AG04449 (cell line): ENCODE data around the gene ERAL1.
"Not testable (repeated sequence)": the region's sequence is repeated elsewhere in the genome, so short reads cannot be mapped to it uniquely, and the experiment has no call there.

Experiments
- CTCF ChIA-PET: fragments of 350-600 bp; formaldehyde crosslinking; extraction: SDS; loops from one replicate; lab custom pipeline; 2021; ENCODE audit warnings: antibody characterized with exemption; lab: Yijun Ruan, JAX
- POLR2A ChIA-PET: fragments of 400-600, 350-600 bp; formaldehyde crosslinking; extraction: SDS; loops from one replicate; lab custom pipeline; 2020; ENCODE audit warnings: antibody characterized with exemption, inconsistent platforms; lab: Yijun Ruan, JAX
- DNase-seq: peaks from one replicate; pipeline ENCODE4 v3.0.0-alpha.2; 2010; ENCODE audit warnings: low read depth, low spot score
- H3K4me3 ChIP-seq: 2 replicates; pipeline ENCODE4 v1.5.1; 2011; ENCODE audit warnings: low read depth, mild to moderate bottlenecking, control low read depth, low read length
- TF ChIP-seq, protein P1 (sequence below): IDR thresholded peaks from one replicate; pipeline ENCODE4 v1.5.1; 2011; ENCODE audit warnings: mild to moderate bottlenecking, moderate library complexity, low read length, control low read depth, inconsistent platforms; ENCODE audit not compliant: insufficient read depth; ENCODE audit errors: missing control alignments

Gene ERAL1

DNA sequence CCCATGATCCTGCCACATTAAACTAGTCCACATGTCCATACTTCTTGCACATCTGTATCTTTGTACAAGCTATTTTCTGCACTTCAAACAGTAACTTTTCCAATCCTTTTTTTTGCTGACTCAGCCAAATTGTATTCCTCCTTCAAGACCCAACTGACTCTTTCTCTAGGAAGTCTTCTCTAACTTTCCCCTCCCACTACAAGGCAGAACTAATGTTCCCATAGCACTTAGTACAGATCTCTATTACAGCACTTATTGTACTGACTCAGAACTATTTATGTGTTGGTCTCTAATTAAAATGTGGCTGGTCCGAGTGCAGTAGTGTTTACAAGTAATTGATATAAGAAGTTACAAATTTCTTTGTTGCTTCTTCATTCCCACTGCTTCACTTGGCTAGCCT lies 20.4 kb upstream of the ERAL1 start:
- ChIA-PET CTCF (no interaction called here), POLR2A (no interaction called here)
- H3K4me3 ChIP-seq: no peak overlapping the region
- no peak for DNase-seq
- TF ChIP-seq, protein P1, sequence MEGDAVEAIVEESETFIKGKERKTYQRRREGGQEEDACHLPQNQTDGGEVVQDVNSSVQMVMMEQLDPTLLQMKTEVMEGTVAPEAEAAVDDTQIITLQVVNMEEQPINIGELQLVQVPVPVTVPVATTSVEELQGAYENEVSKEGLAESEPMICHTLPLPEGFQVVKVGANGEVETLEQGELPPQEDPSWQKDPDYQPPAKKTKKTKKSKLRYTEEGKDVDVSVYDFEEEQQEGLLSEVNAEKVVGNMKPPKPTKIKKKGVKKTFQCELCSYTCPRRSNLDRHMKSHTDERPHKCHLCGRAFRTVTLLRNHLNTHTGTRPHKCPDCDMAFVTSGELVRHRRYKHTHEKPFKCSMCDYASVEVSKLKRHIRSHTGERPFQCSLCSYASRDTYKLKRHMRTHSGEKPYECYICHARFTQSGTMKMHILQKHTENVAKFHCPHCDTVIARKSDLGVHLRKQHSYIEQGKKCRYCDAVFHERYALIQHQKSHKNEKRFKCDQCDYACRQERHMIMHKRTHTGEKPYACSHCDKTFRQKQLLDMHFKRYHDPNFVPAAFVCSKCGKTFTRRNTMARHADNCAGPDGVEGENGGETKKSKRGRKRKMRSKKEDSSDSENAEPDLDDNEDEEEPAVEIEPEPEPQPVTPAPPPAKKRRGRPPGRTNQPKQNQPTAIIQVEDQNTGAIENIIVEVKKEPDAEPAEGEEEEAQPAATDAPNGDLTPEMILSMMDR: no peak

DNA sequence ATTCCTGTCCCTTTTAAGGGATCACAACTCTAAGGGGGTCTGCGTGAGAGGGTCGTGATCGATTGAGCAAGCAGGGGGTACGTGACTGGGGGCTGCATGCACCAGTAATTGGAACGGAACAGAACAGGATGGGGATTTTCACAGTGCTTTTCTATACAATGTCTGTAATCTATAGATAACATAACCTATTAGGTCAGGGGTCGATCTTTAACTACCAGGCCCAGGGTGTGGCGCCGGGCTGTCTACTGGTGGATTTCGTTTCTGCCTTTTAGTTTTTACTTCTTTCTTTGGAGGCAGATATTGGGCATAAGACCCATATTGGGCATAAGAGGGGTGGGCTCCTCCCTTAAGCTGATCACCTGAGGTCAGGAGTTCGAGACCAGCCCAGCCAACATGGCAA lies 18.3 kb upstream of the ERAL1 start:
- DNase-seq, POLR2A ChIA-PET, H3K4me3 ChIP-seq: not testable (repeated sequence)
- CTCF ChIA-PET: interaction anchor here (0.6 to 2.1 kb wide), 4 partner anchors 8 to 73 kb away, joined by 3 to 7 read pairs (median 3); no protein-coding TSS in a partner anchor

DNA sequence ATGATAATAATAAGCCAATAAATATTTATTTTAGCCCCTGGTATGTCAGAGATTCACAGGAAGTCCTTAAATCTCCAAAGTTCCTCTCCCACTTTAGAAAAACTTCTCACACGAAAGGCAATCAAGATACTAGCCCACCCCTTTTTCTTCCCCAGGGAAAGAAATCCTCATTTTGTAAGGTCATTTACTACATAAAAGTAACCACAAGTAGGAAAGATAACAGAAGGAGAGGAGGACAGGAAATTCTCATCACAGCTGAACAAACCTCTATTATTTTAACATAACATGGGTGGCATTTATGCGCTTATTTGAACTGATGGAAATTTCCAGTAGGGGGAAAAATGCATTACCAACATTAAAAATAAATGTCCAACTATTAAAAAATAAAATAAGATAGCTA lies 15.6 kb upstream of the ERAL1 start:
- ChIA-PET POLR2A (no interaction called here), CTCF (interaction anchor here (1.4 kb wide), 1 partner anchor 10 kb away, joined by 3 read pairs; no protein-coding TSS in a partner anchor)
- no peak overlapping the region for H3K4me3 ChIP-seq
- TF ChIP-seq, protein P1: no peak
- DNase-seq: no peak

DNA sequence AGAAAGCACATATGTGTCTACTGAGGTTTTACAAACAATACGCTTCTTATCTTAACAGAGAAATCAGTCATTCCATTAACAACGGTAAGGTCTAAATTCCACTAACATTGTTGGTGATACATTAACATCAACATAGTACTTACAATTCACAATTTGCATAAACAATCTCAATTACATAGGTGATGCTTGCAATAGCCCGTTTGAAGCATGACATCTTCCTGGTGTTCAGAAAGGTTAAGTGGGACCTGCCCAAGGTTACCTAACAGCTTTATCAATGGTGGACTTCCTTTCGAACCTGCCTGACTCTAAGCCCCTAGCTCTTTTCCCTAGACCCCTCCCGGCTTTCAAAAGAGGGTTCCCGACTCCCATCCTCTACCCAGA lies 12.9 kb upstream of the ERAL1 start:
- TF ChIP-seq, protein P1: no peak
- no peak for DNase-seq
- CTCF ChIA-PET: interaction anchor here (0.9 to 2.6 kb wide), 7 partner anchors 33 to 307 kb away, joined by 3 to 26 read pairs (median 3); no protein-coding TSS in a partner anchor
- peak overlapping the region; percentile 94 for H3K4me3 ChIP-seq
- POLR2A ChIA-PET: interaction anchor here (0.8 kb wide), 2 partner anchors 14 to 34 kb away, joined by 4 to 5 read pairs; no protein-coding TSS in a partner anchor

DNA sequence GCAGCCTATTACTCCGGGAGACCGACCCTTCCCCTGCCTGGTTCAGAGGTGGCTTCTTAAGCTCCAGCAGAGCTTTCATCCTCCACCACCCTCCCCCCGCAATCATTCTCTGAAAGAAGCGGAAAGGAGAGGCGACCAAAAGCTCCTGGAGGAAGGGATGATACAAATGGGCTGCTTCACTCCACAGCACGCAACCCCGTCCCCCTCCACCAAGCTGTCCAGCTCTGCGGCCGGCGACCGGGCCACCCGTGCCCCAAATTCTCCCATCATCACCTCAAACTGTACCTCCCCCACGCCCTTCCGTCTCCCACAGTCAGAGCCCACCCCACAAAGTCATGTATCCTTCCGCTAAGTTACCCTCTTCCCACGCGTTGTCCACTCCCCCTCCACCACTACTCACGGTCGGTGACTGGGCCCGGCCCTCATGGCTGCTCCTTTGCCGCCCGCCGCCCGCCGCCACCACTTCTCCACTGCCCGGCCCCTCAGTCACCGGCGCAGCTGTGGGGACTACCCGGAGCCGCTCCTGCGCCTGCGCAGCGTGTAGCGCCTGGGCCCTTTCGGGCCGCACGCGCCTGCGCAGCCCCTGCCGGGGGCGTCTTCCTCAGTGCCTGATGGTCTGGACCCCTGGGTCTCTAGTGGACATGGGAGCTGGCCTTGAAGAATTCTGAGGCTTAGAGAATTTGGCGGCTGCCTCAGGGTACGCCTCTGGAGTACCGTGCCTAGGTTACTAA lies 12.4 kb upstream of the ERAL1 start, which contains the start of gene FAM222B:
Gene FAM222B (minus strand): TSS at position 509 of the 731 bp plus-strand sequence. CDS start 76,123 bp downstream, outside the sequence.
- no peak for DNase-seq
- H3K4me3 ChIP-seq: peak within 1 kb of the TSS; percentile 94
- TF ChIP-seq, protein P1: peak; percentile 6
- CTCF ChIA-PET: interaction anchor here (0.6 to 2.6 kb wide), 10 partner anchors 12 to 307 kb away, joined by 3 to 26 read pairs (median 3); no protein-coding TSS in a partner anchor
- POLR2A ChIA-PET: interaction anchor here (0.8 kb wide), 2 partner anchors 15 to 34 kb away, joined by 4 to 5 read pairs; no protein-coding TSS in a partner anchor

DNA sequence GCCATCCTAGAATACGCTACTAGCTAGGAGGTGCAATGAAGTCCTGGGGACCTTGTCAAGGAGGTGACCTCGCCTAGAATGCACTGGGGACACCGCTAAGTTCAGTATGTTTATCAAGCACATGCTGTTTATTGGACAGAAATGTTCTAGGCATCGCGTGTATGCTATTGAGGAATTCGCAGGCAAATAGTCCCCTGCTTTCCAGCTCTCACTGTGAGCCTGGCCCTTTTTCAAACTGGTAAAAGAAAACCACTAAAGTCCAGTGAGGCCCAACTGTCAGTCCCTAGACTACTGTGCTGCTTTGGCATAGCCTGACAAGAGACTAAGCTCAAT lies 11.0 kb upstream of the ERAL1 start:
- ChIA-PET POLR2A (no interaction called here), CTCF (interaction anchor here (0.6 to 3.6 kb wide), 4 partner anchors 10 to 80 kb away, joined by 3 to 14 read pairs (median 3); no protein-coding TSS in a partner anchor)
- H3K4me3 ChIP-seq: no peak overlapping the region
- TF ChIP-seq, protein P1: no peak
- no peak for DNase-seq
